ENCODE measurements around the gene GYPA.
"Not testable (repeated sequence)": the region's sequence is repeated elsewhere in the genome, so short reads cannot be mapped to it uniquely, and the experiment has no call there.

DNA sequence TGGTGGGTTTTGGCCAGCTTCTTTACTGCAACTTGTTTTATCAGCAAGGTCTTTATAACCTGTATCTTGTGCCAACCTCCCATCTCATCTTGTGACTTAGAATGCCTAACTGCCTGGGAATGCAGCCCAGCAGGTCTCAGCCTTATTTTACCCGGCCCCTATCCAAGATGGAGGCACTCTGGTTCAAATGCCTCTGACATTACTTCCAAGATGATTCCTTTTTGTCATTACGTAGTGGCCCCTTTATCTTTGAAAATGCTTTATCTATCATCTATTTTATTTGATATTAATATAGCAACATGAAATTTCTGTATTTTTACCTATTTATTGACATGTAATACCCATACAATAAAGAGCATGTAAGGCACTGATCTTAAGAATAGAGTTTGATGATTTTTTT is 49.3 kb downstream of the GYPA start:
- not testable (repeated sequence) for TF ChIP-seq SUZ12 (IDR thresholded peaks at IDR 0.05); NFRKB (IDR thresholded peaks at IDR 0.05); ARNT (IDR thresholded peaks at IDR 0.05); ZNF384 (IDR thresholded peaks at IDR 0.05); L3MBTL2 (conservative IDR thresholded peaks at IDR 0.05); TARDBP (IDR thresholded peaks at IDR 0.05); BHLHE40 (IDR thresholded peaks at IDR 0.05; ENCODE audit: borderline replicate concordance)
- TF ChIP-seq, protein P1, sequence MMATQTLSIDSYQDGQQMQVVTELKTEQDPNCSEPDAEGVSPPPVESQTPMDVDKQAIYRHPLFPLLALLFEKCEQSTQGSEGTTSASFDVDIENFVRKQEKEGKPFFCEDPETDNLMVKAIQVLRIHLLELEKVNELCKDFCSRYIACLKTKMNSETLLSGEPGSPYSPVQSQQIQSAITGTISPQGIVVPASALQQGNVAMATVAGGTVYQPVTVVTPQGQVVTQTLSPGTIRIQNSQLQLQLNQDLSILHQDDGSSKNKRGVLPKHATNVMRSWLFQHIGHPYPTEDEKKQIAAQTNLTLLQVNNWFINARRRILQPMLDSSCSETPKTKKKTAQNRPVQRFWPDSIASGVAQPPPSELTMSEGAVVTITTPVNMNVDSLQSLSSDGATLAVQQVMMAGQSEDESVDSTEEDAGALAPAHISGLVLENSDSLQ (IDR thresholded peaks at IDR 0.05), result not testable (repeated sequence)

All from HEK293T (cell line).